Measurements from ENCODE around the gene KHDC4. TPM values are rescaled to one million over a fixed set of nuclear protein-coding genes. Genes with fewer than 3 reads are reported as not detected.

Gene KHDC4
- total RNA-seq (2012; rRNA removed) (22.5 and 28.0 TPM in 2 replicates), polyA plus RNA-seq (2012; rRNA removed) (23.4 and 29.9 TPM in 2 replicates), Bru-seq, nascent RNA (percentile 95 among the genes with signal in this experiment), BruChase-seq, experiment 1, labeled RNA remaining after a 6-hour chase (percentile 94 among the genes with signal in this experiment), BruChase-seq, experiment 2, labeled RNA remaining after a 2-hour chase (percentile 91 among the genes with signal in this experiment)
- polyA plus RNA-seq (2012; cell fraction: cytosol; rRNA removed), result 9.3 and 11.6 TPM in 2 replicates
- polyA plus RNA-seq (2012; cell fraction: nucleus; rRNA removed; ENCODE audit: low replicate concordance), result 59.4 and 172 TPM in 2 replicates
- long read RNA-seq, partial matches to known transcripts, result 0 of 9 reads
- long read RNA-seq, other reads (novel, unspliced or antisense), result 6 of 9 reads

GRCh38 chr1:155934097-155934935 lies at the start of gene KHDC4:
Gene KHDC4, minus strand, starts transcription at chr1:155934413. Its CDS starts 40 bp downstream, at chr1:155934373.
- Histone ChIP-seq H2BK15ac (ENCODE audit: low read depth, low read length) (peak within 1 kb of the TSS; percentile 10; the same call in 1 of the 3 replicates), H3K18ac (ENCODE audit: low read depth, low read length) (peak within 1 kb of the TSS; percentile 54), H3K4me2 (ENCODE audit: low read depth, low read length) (peak within 1 kb of the TSS; percentile 98), H3K4me3 (ENCODE audit: insufficient read depth, low read depth, low read length) (peak within 1 kb of the TSS; percentile 78), H2AK5ac (ENCODE audit: low read depth, low read length) (peak within 1 kb of the TSS; percentile 98), H4K5ac (ENCODE audit: low read depth, low read length) (peak within 1 kb of the TSS; percentile 84), H3K23ac (ENCODE audit: low read depth, low read length) (peak within 1 kb of the TSS; percentile 91), H3K79me1 (ENCODE audit: low read depth in 1 of 2, low read length in 2 of 2) (peaks cover 0 to 43% of the 10 kb centered on the region in 2 experiments; a peak in 3 of 4 replicates), H3K36me3 (ENCODE audit: control insufficient read depth, insufficient read depth, low read length) (peaks cover 26% of the 10 kb centered on the region), H3K27ac (ENCODE audit: insufficient read depth, low read length) (peak within 1 kb of the TSS; percentile 93), H3K9me3 (ENCODE audit: control insufficient read depth, insufficient read depth, low read length) (no peaks in the 10 kb centered on the region), H4K8ac (ENCODE audit: low read depth in 2 of 2, low read length in 2 of 2) (peak within 1 kb of the TSS; percentile 91 to 97), H3K14ac (replicated peaks; ENCODE audit: low read depth, low read length) (peak within 1 kb of the TSS; percentile 96), H2AFZ (replicated peaks; ENCODE audit: low read length, poor library complexity) (peak within 1 kb of the TSS; percentile 72), H4K20me1 (ENCODE audit: insufficient read depth, low read length) (peaks cover 37% of the 10 kb centered on the region), H4K91ac (ENCODE audit: insufficient read depth, low read depth, low read length) (peak within 1 kb of the TSS; percentile 85), H2AK9ac (replicated peaks; ENCODE audit: low read depth, low read length, poor library complexity) (peak within 1 kb of the TSS; percentile 97), H3K9ac (ENCODE audit: low read depth, low read length) (peak within 1 kb of the TSS; percentile 94), H2BK120ac (ENCODE audit: low read depth, low read length) (peak within 1 kb of the TSS; percentile 51), H2BK20ac (ENCODE audit: low read depth, low read length) (no peak within 1 kb of the TSS), H2BK5ac (ENCODE audit: low read depth, low read length, poor library complexity, severe bottlenecking) (peak within 1 kb of the TSS; percentile 86), H3K56ac (ENCODE audit: extremely low read depth, insufficient read depth, low read length) (peak within 1 kb of the TSS; percentile 90), H3K27me3 (ENCODE audit: control insufficient read depth, insufficient read depth, low read length) (no peaks in the 10 kb centered on the region), H3K4ac (ENCODE audit: low read depth, low read length) (peak within 1 kb of the TSS; percentile 97), H3K4me1 (ENCODE audit: control insufficient read depth, insufficient read depth, low read length) (peaks cover 7% of the 10 kb centered on the region), H3K9me1 (ENCODE audit: insufficient read depth, low read length) (0 out of 2 replicates have a peak, but pooled peaks cover 2% of the 10 kb centered on the region)
- peak; percentile 90 for ATAC-seq (ENCODE audit: low read depth)
- 1% methylated on average over 22 of the region's 50 CpGs; no CpG with 5 or more reads in 1 of the 2 experiments for WGBS, 2 experiments (ENCODE audit: extremely low coverage in 2 of 2, insufficient read length in 1 of 2)
- CTCF ChIA-PET, result interaction anchor here (1.6 kb wide), 1 partner anchor 55 kb away, joined by 6 read pairs; no protein-coding TSS in a partner anchor
- intact Hi-C loops (cut with micrococcal nuclease) (no loop called here), dilution Hi-C loops (cut with HindIII; ENCODE audit: low sequenced_read_pairs, unreplicated experiment) (no loop called here), in situ Hi-C loops (cut with MboI; ENCODE audit: low sequenced_read_pairs) (no loop called here)
- no peak for TF ChIP-seq NFE2L2 (IDR thresholded peaks at IDR 0.05; ENCODE audit: low read depth, low read length)
- TF ChIP-seq POLR2A (IDR thresholded peaks at IDR 0.05; ENCODE audit: low read depth, low read length), result peak; percentile 98
- TF ChIP-seq MXI1 (IDR thresholded peaks at IDR 0.05; ENCODE audit: borderline replicate concordance, low read depth, low read length), result peak; percentile 69; the same call in 1 of the 2 replicates
- TF ChIP-seq CHD1 (IDR thresholded peaks at IDR 0.05; ENCODE audit: low read depth, low read length), result peak; percentile 85
- TF ChIP-seq MAFK (IDR thresholded peaks at IDR 0.05; ENCODE audit: low read depth, low read length), result 0 out of 2 replicates have a peak, but pooled peaks have one; percentile 13
- no peak for TF ChIP-seq CEBPB (IDR thresholded peaks at IDR 0.05; ENCODE audit: low read depth, low read length)
- no peak for TF ChIP-seq SMC3 (IDR thresholded peaks at IDR 0.05; ENCODE audit: low read depth, low read length)
- TF ChIP-seq CTCF (conservative IDR thresholded peaks at IDR 0.05; ENCODE audit: low read depth, low read length), result 0 out of 2 replicates have a peak, but pooled peaks have one; percentile 11
- TF ChIP-seq ELK1 (IDR thresholded peaks at IDR 0.05; ENCODE audit: borderline replicate concordance, low read depth, low read length), result no peak
- POLR2A ChIA-PET (ENCODE audit: unreplicated experiment), result interaction anchor here (0.6 to 1.1 kb wide), 2 partner anchors 44 to 83 kb away, joined by 3 to 15 read pairs; partner anchors contain the start of gene ARHGEF2
- no TSS peak for BruUV-seq (replicated peaks)
- DNase-seq, result peak; percentile 99

Measured in IMR-90 (cell line).